Gastroesophageal sphincter (tissue), 3 donors: ENCODE measurements around the gene TTC9B.

Experiments used
- CTCF ChIP-seq, 4 experiments: fragments of 200-600 bp in 2 of 4; fragments of 450-650 bp in 2 of 4; sonication (generic) in 1 of 4; IDR thresholded peaks; one replicate each; pipeline ENCODE4 v1.5.1; 2017 to 2019; ENCODE audit warnings: antibody characterized with exemption in 4 of 4, mild to moderate bottlenecking in 2 of 4, moderate library complexity in 2 of 4
- EP300 ChIP-seq: sonication (generic); formaldehyde crosslinking; IDR thresholded peaks from one replicate; pipeline ENCODE4 v1.6.1; 2017; ENCODE audit warnings: antibody characterized with exemption, mild to moderate bottlenecking
- POLR2A ChIP-seq, 2 donors: fragments of 450-650 bp; IDR thresholded peaks; one replicate each; pipeline ENCODE4 v1.6.1; 2017; ENCODE audit warnings: antibody characterized with exemption in 2 of 2, mild to moderate bottlenecking in 2 of 2, moderate library complexity in 1 of 2
- POLR2AphosphoS5 ChIP-seq: sonication (generic); formaldehyde crosslinking; IDR thresholded peaks from one replicate; pipeline ENCODE4 v1.6.1; 2017; ENCODE audit warnings: antibody characterized with exemption

- no peak for TF ChIP-seq CTCF (IDR thresholded peaks at IDR 0.05)
- TF ChIP-seq POLR2AphosphoS5, result no peak
- no peak for TF ChIP-seq POLR2A (IDR thresholded peaks at IDR 0.05)
- no peak for TF ChIP-seq EP300
Observed at GRCh38 chr19:40192758-40193586, 25.2 kb downstream of the TTC9B start.
